CD4-positive, alpha-beta T cell treated with Interleukin-12 subunit alpha and Interleukin-12 subunit beta, for 1 hour (primary cell): ENCODE data around the gene NFATC1.

Source experiments
- DNase-seq: peaks from one replicate; pipeline ENCODE4 v3.0.0-alpha.2; 2020

NFATC1 gene

GRCh38 chr18:79459946-79460480 is 64.3 kb downstream of the NFATC1 start:
- no peak for DNase-seq

DNA sequence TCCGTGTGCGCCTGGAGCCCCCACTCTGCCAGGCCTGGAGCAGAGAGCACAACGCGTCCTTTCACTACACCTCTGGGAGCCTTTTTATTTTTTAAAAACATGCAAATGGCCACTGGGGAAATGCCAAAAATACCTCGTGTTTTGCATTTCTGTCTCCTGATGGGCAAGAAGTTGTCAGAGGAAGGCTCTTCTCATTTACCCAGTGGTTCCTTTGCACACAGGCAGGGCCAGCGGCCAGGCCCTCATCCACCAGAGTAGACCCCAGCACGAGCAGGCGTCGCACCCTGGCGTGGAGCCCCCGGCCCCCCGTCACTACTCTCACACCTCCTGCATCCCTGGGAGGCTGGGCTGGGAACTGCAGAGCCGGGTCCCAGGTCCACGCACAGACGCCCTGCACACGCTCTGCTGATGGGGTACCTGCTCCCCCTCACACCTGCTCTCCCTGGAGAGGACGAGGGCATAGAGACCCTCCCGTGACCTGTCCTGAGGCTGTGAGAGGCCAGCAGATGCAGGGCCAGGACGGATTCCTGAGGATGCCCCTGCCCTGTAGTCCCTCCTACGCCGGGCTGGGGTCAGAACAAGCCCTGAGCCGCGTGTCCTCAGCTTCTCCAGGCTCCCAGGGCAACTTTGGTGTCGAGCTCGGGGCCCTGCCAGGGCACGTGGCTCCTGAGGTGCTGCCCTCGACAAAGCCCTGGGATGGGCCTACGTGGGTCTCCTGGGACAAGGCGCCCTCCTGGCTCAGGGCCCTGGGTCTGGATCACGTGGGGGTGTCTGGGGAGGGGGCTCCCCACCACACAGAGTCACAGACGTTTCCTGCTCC is 65.0 kb downstream of the NFATC1 start:
- no peak for DNase-seq

- no peak for DNase-seq
These were observed 65.9 kb downstream of the NFATC1 start for GRCh38 chr18:79461627-79462026.

DNA sequence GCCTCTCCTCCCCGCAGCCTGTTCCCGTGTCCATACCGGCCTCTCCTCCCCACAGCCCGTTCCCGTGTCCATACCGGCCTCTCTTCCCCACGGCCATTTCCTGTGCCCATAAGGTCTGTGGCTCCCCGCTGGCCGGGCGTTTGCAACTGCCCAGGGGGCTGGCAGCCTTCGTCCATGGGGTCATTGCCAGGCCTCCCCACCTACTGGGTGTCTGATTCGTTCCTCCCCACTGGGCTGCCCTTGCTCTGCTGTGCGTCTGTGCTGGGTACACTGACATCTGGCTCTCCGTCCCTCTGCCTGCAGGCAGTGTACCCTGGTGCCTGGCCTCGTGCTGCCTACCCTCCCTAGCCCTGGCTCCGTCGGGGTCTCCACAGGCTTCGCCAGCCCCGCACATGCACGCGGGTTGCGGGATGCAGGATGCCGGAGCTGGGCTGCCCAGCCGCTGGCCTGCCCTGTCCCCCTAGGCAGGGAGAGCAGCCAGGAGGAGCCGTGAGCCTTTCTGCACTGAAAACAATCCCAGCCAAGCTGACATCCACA is 67.8 kb downstream of the NFATC1 start:
- DNase-seq: no peak

- no peak for DNase-seq
These were observed 69.8 kb downstream of the NFATC1 start for GRCh38 chr18:79465392-79465991.

GRCh38 chr18:79466591-79466990 is 70.9 kb downstream of the NFATC1 start:
- no peak for DNase-seq

GRCh38 chr18:79467126-79467525 is 71.4 kb downstream of the NFATC1 start:
- DNase-seq: no peak

- no peak for DNase-seq
These were observed 72.5 kb downstream of the NFATC1 start for GRCh38 chr18:79468119-79468789.

GRCh38 chr18:79469309-79469708 is 73.6 kb downstream of the NFATC1 start:
- no peak for DNase-seq

DNA sequence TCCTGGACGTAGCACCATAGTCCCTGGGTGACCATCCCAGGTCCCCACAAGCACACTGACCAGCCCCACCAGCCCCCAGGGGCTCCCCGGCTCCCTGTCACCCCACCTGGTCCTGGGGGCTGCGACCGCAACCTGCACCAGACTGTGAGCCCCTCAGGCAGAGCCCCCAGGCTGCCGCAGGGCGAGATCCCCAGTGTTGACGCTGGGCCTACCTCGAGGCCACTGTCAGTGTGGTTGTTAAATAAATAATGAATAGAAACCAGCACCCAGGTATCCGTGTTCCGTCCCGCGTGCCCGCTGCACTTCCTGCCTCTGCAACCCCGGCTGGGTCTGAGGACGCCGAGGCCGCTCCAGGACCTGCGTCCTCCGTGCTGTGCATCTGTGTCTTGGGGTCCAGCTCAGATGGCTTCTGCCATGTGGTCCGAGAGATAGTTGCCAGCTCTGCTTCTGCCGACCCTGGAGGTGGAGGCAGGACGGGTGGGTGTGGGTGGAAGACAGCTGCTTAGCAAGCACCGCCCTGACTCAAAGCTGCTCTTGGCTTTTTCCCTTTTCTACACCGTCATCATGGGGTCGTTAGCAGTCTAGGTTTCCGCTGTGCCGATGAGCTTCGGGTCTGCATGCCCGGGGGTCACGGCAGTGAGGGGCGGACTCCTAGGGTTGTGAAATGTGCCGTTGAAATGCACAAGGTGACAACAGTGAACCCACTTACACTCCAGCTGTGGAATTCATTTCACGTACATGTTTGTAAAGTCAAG is 74.2 kb downstream of the NFATC1 start:
- no peak for DNase-seq

GRCh38 chr18:79470547-79470946 is 74.8 kb downstream of the NFATC1 start:
- DNase-seq: no peak

- DNase-seq: no peak
These were observed 75.3 kb downstream of the NFATC1 start for GRCh38 chr18:79471046-79471445.

- no peak for DNase-seq
These were observed 75.9 kb downstream of the NFATC1 start for GRCh38 chr18:79471597-79471996.

DNA sequence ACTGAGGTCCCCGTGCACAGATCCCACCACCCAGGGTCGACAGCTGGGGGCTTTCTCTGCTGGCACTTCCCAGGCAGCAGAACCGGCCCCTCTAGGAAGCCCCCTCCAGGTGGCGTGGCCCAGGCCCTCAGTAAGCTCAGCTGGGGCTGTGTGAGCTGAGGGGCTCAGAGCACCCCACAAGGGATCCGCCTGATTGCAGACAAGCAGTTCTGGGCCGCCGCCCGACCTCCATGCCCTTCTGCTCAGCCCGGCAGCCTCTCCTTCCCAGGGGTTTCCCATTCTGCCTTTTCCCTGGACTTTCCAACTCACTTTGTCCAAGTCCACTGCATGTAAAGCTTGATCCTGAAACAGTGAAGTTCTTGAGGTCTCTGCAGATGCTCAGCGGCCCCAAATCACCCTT is 76.4 kb downstream of the NFATC1 start:
- DNase-seq: no peak

GRCh38 chr18:79472946-79473345 is 77.2 kb downstream of the NFATC1 start:
- no peak for DNase-seq

- DNase-seq: no peak
These were observed 80.5 kb downstream of the NFATC1 start for GRCh38 chr18:79476031-79476917.

- no peak for DNase-seq
These were observed 81.3 kb downstream of the NFATC1 start for GRCh38 chr18:79476918-79477571.

- DNase-seq: no peak
These were observed 82.2 kb downstream of the NFATC1 start for GRCh38 chr18:79477711-79478483.

- no peak for DNase-seq
These were observed 82.9 kb downstream of the NFATC1 start for GRCh38 chr18:79478484-79479115.
